T-helper 2 cell treated with Interferon-gamma antibody and Interleukin-4, amounts not matched to agents 5 μg/mL and 100 μg/mL, for 36 hours (primary cell): ENCODE measurements around the gene ZSCAN16.

Experiments used
- DNase-seq: peaks from one replicate; pipeline ENCODE4 v3.0.0; 2021; ENCODE audit warnings: low spot score
- H3K27ac Mint-ChIP-seq: one replicate; pipeline ENCODE4 v1.8.0; 2021; ENCODE audit warnings: mild to moderate bottlenecking, mixed read lengths
- H3K27me3 Mint-ChIP-seq: one replicate; pipeline ENCODE4 v1.8.0; 2021; ENCODE audit warnings: low read depth, mixed read lengths
- H3K36me3 Mint-ChIP-seq: one replicate; pipeline ENCODE4 v1.8.0; 2021; ENCODE audit warnings: low read depth, mixed read lengths
- H3K4me1 Mint-ChIP-seq: one replicate; pipeline ENCODE4 v1.8.0; 2021; ENCODE audit warnings: low read depth, mixed read lengths
- H3K4me3 Mint-ChIP-seq: one replicate; pipeline ENCODE4 v1.8.0; 2022; ENCODE audit warnings: mild to moderate bottlenecking, moderate library complexity, mixed read lengths
- H3K9me3 Mint-ChIP-seq: one replicate; pipeline ENCODE4 v1.8.0; 2021; ENCODE audit warnings: mixed read lengths

The ZSCAN16 gene

GRCh38 chr6:28140616-28141015 is 16.2 kb downstream of the ZSCAN16 start:
- H3K36me3 Mint-ChIP-seq: peaks cover 16% of the 10 kb centered on the region
- H3K4me1 Mint-ChIP-seq: peaks cover 49% of the 10 kb centered on the region
- no peaks in the 10 kb centered on the region for H3K9me3 Mint-ChIP-seq
- H3K27me3 Mint-ChIP-seq: no peaks in the 10 kb centered on the region
- DNase-seq: no peak
- peak overlapping the region; percentile 96 for H3K4me3 Mint-ChIP-seq
- peak overlapping the region; percentile 69 for H3K27ac Mint-ChIP-seq

- Mint-ChIP-seq H3K36me3 (peaks cover 23% of the 10 kb centered on the region), H3K4me1 (peaks cover 44% of the 10 kb centered on the region), H3K9me3 (no peaks in the 10 kb centered on the region), H3K4me3 (peak within 1 kb of the TSS; percentile 96), H3K27ac (peak within 1 kb of the TSS; percentile 89), H3K27me3 (no peaks in the 10 kb centered on the region)
- DNase-seq: peak; percentile 77
These were observed 17.3 kb downstream of the ZSCAN16 start, which contains the start of gene ZKSCAN8 for GRCh38 chr6:28141500-28142329. TSS of gene ZKSCAN8 (plus strand) at chr6:28141883. CDS start at chr6:28148408, 6,525 bp downstream.

GRCh38 chr6:28142446-28142845 is 18.0 kb downstream of the ZSCAN16 start:
- peaks cover 44% of the 10 kb centered on the region for H3K4me1 Mint-ChIP-seq
- DNase-seq: no peak

DNA sequence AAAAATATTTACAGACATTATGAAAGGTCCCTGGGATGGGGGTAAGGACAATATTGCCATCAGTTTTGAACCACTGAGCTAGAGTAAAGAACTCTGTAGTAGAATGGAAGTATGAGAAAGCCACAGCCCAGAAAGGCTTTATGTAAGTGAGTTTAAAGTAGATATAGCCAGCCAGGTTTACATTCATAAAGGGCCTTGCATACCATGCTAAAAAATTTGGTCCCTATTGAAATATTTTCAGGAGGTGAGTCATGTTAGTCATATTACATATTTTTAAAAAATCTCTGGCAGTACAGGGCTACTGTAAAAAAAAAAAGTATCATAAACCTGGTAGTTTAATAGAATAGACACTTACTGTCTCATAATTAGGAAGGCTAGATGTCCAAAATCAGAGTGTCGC is 20.8 kb downstream of the ZSCAN16 start:
- H3K36me3 Mint-ChIP-seq: peaks cover 47% of the 10 kb centered on the region
- no peaks in the 10 kb centered on the region for H3K27me3 Mint-ChIP-seq

More at GRCh38 chr6:28142446-28142845, 18.0 kb downstream of the ZSCAN16 start:
- H3K36me3 Mint-ChIP-seq: peaks cover 23% of the 10 kb centered on the region
- H3K9me3 Mint-ChIP-seq: no peaks in the 10 kb centered on the region
- peak overlapping the region; percentile 96 for H3K4me3 Mint-ChIP-seq
- no peaks in the 10 kb centered on the region for H3K27me3 Mint-ChIP-seq
- peak overlapping the region; percentile 89 for H3K27ac Mint-ChIP-seq

DNA sequence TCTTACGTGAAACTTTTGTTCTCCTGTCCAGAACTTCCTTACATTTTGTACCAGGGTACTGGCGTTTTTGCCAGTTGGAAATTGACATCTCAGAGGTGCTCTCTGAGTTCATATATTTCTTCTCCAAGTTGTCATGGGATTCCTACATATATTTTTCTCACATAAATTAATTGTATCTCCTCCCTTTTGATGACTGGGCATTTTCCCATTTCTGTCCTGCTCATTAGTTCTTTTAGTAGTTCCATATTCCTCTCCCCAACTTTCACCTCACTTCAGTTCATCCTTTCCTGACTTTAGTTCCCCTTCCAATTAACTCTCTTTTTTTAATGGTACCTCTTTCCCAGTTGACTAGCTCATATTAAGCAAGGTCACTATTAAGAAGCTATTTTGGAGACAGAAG is 28.1 kb downstream of the ZSCAN16 start:
- DNase-seq: no peak
- no peak overlapping the region for H3K27ac Mint-ChIP-seq
- H3K4me3 Mint-ChIP-seq: no peak overlapping the region
- H3K36me3 Mint-ChIP-seq: peaks cover 93% of the 10 kb centered on the region
- H3K4me1 Mint-ChIP-seq: peaks cover 2% of the 10 kb centered on the region
- H3K27me3 Mint-ChIP-seq: no peaks in the 10 kb centered on the region
- H3K9me3 Mint-ChIP-seq: peaks cover 38% of the 10 kb centered on the region

More for the DNA sequence above, 20.8 kb downstream of the ZSCAN16 start:
- Mint-ChIP-seq H3K9me3 (no peaks in the 10 kb centered on the region), H3K4me3 (no peak overlapping the region), H3K27ac (no peak overlapping the region), H3K4me1 (peaks cover 30% of the 10 kb centered on the region)
- DNase-seq: no peak

GRCh38 chr6:28153546-28153945 is 29.1 kb downstream of the ZSCAN16 start:
- H3K27me3 Mint-ChIP-seq: no peaks in the 10 kb centered on the region
- peaks cover 39% of the 10 kb centered on the region for H3K9me3 Mint-ChIP-seq
- no peak for DNase-seq
- H3K4me3 Mint-ChIP-seq: no peak overlapping the region
- peaks cover 92% of the 10 kb centered on the region for H3K36me3 Mint-ChIP-seq
- no peak overlapping the region for H3K27ac Mint-ChIP-seq
- no peaks in the 10 kb centered on the region for H3K4me1 Mint-ChIP-seq

DNA sequence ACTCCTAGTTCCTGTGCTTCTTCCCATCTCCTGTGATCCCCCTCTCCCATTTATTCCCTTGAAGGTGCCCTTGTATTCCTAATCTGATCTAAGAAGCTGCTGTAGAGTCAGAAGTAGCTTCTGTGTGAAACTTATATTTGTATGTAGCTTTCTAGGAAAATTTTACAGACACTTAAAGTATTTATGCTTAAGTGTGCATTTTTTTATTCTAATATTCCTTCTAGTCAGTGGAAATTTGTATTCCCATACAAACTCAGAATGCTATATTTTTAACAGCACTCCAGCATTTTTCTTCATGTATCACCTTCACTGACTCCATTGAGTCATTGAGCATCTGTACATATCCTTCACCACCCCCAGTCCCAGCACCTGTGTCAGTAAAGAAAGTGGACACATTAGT is 29.9 kb downstream of the ZSCAN16 start:
- peaks cover 93% of the 10 kb centered on the region for H3K36me3 Mint-ChIP-seq
- no peak overlapping the region for H3K4me3 Mint-ChIP-seq

GRCh38 chr6:28158318-28158717 is 33.9 kb downstream of the ZSCAN16 start:
- Mint-ChIP-seq H3K36me3 (peaks cover 78% of the 10 kb centered on the region), H3K27ac (no peak overlapping the region), H3K27me3 (no peaks in the 10 kb centered on the region), H3K4me1 (peaks cover 1% of the 10 kb centered on the region), H3K4me3 (no peak overlapping the region), H3K9me3 (peaks cover 53% of the 10 kb centered on the region)
- no peak for DNase-seq

More for the DNA sequence above, 29.9 kb downstream of the ZSCAN16 start:
- peaks cover 47% of the 10 kb centered on the region for H3K9me3 Mint-ChIP-seq
- no peak overlapping the region for H3K27ac Mint-ChIP-seq
- H3K27me3 Mint-ChIP-seq: no peaks in the 10 kb centered on the region
- DNase-seq: no peak
- no peaks in the 10 kb centered on the region for H3K4me1 Mint-ChIP-seq

DNA sequence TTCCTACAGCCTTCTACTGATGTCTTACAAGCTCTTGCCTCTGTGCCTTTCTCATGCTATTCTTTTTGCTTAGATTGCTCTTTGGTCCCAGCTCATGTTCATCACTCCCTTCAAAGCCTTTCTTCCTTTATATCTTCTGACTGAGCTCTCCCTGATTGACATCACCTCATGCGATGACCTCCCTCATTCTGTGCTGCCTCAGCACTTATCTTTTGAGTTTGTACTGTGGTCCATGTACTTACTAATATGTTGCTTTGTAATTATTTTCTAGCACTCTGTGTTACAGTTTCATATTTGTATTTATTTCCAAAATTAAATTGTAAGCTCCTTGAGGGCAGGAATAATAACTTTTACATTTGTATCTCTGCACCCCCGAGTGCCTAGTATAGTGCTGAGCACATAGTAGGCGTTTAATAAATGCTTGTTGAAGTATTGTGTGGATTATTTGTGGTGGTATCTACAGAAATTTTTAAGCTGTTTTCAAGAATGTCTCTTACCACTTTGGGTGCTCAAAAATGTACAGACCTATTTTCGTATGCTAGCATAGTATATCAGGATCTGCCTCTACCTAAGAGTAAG is 34.7 kb downstream of the ZSCAN16 start:
- H3K36me3 Mint-ChIP-seq: peaks cover 70% of the 10 kb centered on the region
- peaks cover 1% of the 10 kb centered on the region for H3K4me1 Mint-ChIP-seq
- H3K4me3 Mint-ChIP-seq: no peak overlapping the region
- no peaks in the 10 kb centered on the region for H3K27me3 Mint-ChIP-seq
- peaks cover 45% of the 10 kb centered on the region for H3K9me3 Mint-ChIP-seq
- DNase-seq: no peak
- H3K27ac Mint-ChIP-seq: no peak overlapping the region

GRCh38 chr6:28160233-28160632 is 35.8 kb downstream of the ZSCAN16 start:
- peaks cover 34% of the 10 kb centered on the region for H3K9me3 Mint-ChIP-seq
- peaks cover 59% of the 10 kb centered on the region for H3K36me3 Mint-ChIP-seq
- DNase-seq: no peak
- H3K27me3 Mint-ChIP-seq: peaks cover 2% of the 10 kb centered on the region
- no peak overlapping the region for H3K27ac Mint-ChIP-seq
- no peak overlapping the region for H3K4me3 Mint-ChIP-seq
- peaks cover 1% of the 10 kb centered on the region for H3K4me1 Mint-ChIP-seq

- Mint-ChIP-seq H3K27me3 (peaks cover 2% of the 10 kb centered on the region), H3K9me3 (peaks cover 33% of the 10 kb centered on the region), H3K27ac (no peak overlapping the region), H3K4me3 (peak overlapping the region; percentile 47), H3K4me1 (peaks cover 1% of the 10 kb centered on the region), H3K36me3 (peaks cover 47% of the 10 kb centered on the region)
- peak; percentile 57 for DNase-seq
These were observed 37.1 kb downstream of the ZSCAN16 start for GRCh38 chr6:28161410-28162079.

GRCh38 chr6:28165563-28165962 is 41.2 kb downstream of the ZSCAN16 start:
- H3K9me3 Mint-ChIP-seq: peaks cover 14% of the 10 kb centered on the region
- peaks cover 1% of the 10 kb centered on the region for H3K4me1 Mint-ChIP-seq
- peaks cover 12% of the 10 kb centered on the region for H3K36me3 Mint-ChIP-seq
- peaks cover 2% of the 10 kb centered on the region for H3K27me3 Mint-ChIP-seq
- H3K4me3 Mint-ChIP-seq: no peak overlapping the region
- no peak for DNase-seq
- no peak overlapping the region for H3K27ac Mint-ChIP-seq

DNA sequence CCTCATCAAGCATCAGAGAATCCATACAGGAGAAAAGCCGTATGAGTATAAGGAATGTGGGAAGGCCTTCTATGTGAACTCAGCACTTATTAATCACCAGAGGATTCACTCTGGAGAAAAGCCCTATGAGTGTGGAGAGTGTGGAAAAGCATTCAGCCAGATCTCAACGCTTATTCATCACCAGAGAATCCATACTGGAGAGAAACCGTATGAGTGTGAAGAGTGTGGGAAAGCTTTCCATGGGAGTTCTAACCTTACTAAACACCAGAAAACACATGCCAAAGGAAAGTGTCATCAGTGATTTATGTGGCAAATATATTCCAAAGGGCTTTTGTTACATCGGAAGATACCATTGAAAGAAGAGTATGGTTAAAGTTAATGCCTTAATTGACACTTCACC is 42.7 kb downstream of the ZSCAN16 start:
- Mint-ChIP-seq H3K27ac (no peak overlapping the region), H3K36me3 (peaks cover 3% of the 10 kb centered on the region), H3K4me3 (no peak overlapping the region), H3K9me3 (peaks cover 9% of the 10 kb centered on the region), H3K27me3 (peaks cover 2% of the 10 kb centered on the region), H3K4me1 (peaks cover 1% of the 10 kb centered on the region)
- no peak for DNase-seq

- Mint-ChIP-seq H3K9me3 (peaks cover 4% of the 10 kb centered on the region), H3K27ac (no peak overlapping the region), H3K27me3 (peaks cover 2% of the 10 kb centered on the region), H3K4me1 (no peaks in the 10 kb centered on the region), H3K4me3 (no peak overlapping the region), H3K36me3 (no peaks in the 10 kb centered on the region)
- DNase-seq: no peak
These were observed 43.5 kb downstream of the ZSCAN16 start for GRCh38 chr6:28167926-28168325.
